Right lobe of liver (tissue), 6 donors: ENCODE results near the gene TMIE. TPM values are rescaled to one million over a fixed set of nuclear protein-coding genes. Genes with fewer than 3 reads are reported as not detected.

Source experiments
- ATAC-seq, 4 donors: fragments of 200-7000 bp; cut with Tn5 transposase; one replicate each; pipeline ENCODE4 v1.9.1; 2020; ENCODE audit warnings: mild to moderate bottlenecking in 4 of 4, moderate library complexity in 4 of 4
- DNase-seq, 3 donors: peaks; one replicate each; pipeline ENCODE4 v3.0.0-alpha.2; 2020
- H3K27ac ChIP-seq, 3 donors: fragments of 200-600 bp; one replicate each; pipeline ENCODE4 v1.8.0; 2022
- H3K27me3 ChIP-seq, 2 donors: fragments of 200-600 bp; one replicate each; pipeline ENCODE4 v1.8.0; 2022
- H3K36me3 ChIP-seq, 4 donors: fragments of 200-600 bp; sonication (generic) in 1 of 4; one replicate each; pipeline versions ENCODE4 v1.5.1 to v1.8.0; 2017 to 2022; ENCODE audit warnings: control low read depth in 1 of 4
- H3K4me1 ChIP-seq, 4 donors: fragments of 200-600 bp; sonication (generic) in 1 of 4; one replicate each; pipeline versions ENCODE4 v1.5.1 to v1.8.0; 2017 to 2022; ENCODE audit warnings: control low read depth in 1 of 4
- H3K4me3 ChIP-seq, 3 donors: fragments of 200-600 bp; one replicate each; pipeline ENCODE4 v1.8.0; 2022
- H3K9me3 ChIP-seq, 4 donors: fragments of 200-600 bp; sonication (generic) in 1 of 4; one replicate each; pipeline versions ENCODE4 v1.5.1 to v1.8.0; 2017 to 2022; ENCODE audit warnings: control low read depth in 1 of 4
- POLR2A ChIP-seq: fragments of 450-650 bp; IDR thresholded peaks from one replicate; pipeline ENCODE4 v1.6.1; 2017; ENCODE audit warnings: antibody characterized with exemption, mild to moderate bottlenecking
- WGBS: methylation state at CpG from one replicate; pipeline ENCODE4 v1.1.6; 2018; ENCODE audit warnings: low coverage, low lambda C conversion rate; ENCODE audit not compliant: insufficient coverage; ENCODE audit errors: missing lambda C conversion rate; 5-methylcytosine and 5-hydroxymethylcytosine counted together
- intact Hi-C, 2 donors: fragments of 100-400 bp; cut with DNase I; formaldehyde crosslinking; loops; one replicate each; pipeline versions ENCODE4 v1.11.2 to v1.14.1; 2022
- total RNA-seq, 6 experiments: library from RNA; depleted of rRNA in 2 of 6; stranded (reverse); fragments of >200 nt in 2 of 6; fragmentation: NEBNext Ultra II Directional in 3 of 6; extraction: Animal tissue kit (Norgen Biotek cat#: 25700) in 3 of 6; gene quantifications; one replicate each; pipeline versions ENCODE4 v1.1.0 to v1.2.4, GENCODE V29; 2016 to 2023
- TF ChIP-seq, protein P1 (sequence below), 4 donors: fragments of 200-600 bp in 3 of 4; fragments of 450-650 bp in 1 of 4; IDR thresholded peaks; one replicate each; pipeline versions ENCODE4 v1.5.1 to v1.8.0; 2016 to 2022; ENCODE audit warnings: antibody characterized with exemption in 4 of 4, mild to moderate bottlenecking in 2 of 4
- donor health status: DM: no; HTN: yes; CAD: no.
- donor health status: DM: no; HTN: no; CAD: no.
- donor health status: DM: no; HTN: no; CAD: no.
- donor health status: DM: no; HTN: yes; CAD: no.
- donor health status: DM: no; HTN: yes; CAD: no.

Gene TMIE
- total RNA-seq, 6 experiments from 2014 or later = 0.21 to 0.79 (median 0.34) TPM

- H3K27me3 ChIP-seq = no peaks in the 10 kb centered on the region
- no peak overlapping the region for H3K27ac ChIP-seq
- DNase-seq (no peak), ATAC-seq (no peak)
- intact Hi-C loops = no loop called here
- TF ChIP-seq POLR2A = no peak
- TF ChIP-seq, protein P1, sequence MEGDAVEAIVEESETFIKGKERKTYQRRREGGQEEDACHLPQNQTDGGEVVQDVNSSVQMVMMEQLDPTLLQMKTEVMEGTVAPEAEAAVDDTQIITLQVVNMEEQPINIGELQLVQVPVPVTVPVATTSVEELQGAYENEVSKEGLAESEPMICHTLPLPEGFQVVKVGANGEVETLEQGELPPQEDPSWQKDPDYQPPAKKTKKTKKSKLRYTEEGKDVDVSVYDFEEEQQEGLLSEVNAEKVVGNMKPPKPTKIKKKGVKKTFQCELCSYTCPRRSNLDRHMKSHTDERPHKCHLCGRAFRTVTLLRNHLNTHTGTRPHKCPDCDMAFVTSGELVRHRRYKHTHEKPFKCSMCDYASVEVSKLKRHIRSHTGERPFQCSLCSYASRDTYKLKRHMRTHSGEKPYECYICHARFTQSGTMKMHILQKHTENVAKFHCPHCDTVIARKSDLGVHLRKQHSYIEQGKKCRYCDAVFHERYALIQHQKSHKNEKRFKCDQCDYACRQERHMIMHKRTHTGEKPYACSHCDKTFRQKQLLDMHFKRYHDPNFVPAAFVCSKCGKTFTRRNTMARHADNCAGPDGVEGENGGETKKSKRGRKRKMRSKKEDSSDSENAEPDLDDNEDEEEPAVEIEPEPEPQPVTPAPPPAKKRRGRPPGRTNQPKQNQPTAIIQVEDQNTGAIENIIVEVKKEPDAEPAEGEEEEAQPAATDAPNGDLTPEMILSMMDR (IDR thresholded peaks at IDR 0.05) = no peak
- no peak overlapping the region for H3K4me3 ChIP-seq
- 50% methylated on average over 4 of the region's 4 CpGs for WGBS
- no peaks in the 10 kb centered on the region for H3K9me3 ChIP-seq
- H3K4me1 ChIP-seq = no peaks in the 10 kb centered on the region
- no peaks in the 10 kb centered on the region for H3K36me3 ChIP-seq
Measured at GRCh38 chr3:46724424-46724823, 23.2 kb downstream of the TMIE start.

- Histone ChIP-seq H3K27ac (no peak overlapping the region), H3K27me3 (no peaks in the 10 kb centered on the region), H3K9me3 (no peaks in the 10 kb centered on the region), H3K36me3 (no peaks in the 10 kb centered on the region), H3K4me1 (no peaks in the 10 kb centered on the region), H3K4me3 (no peak overlapping the region)
- DNase-seq (no peak), ATAC-seq (no peak)
- 62% methylated on average over 6 of the region's 6 CpGs for WGBS
- intact Hi-C loops = no loop called here
- TF ChIP-seq, protein P1 (IDR thresholded peaks at IDR 0.05) = no peak
- no peak for TF ChIP-seq POLR2A
Measured at GRCh38 chr3:46725621-46726314, 24.6 kb downstream of the TMIE start.

GRCh38 chr3:46729038-46729437 lies 27.8 kb downstream of the TMIE start:
- Histone ChIP-seq H3K27me3 (no peaks in the 10 kb centered on the region), H3K27ac (no peak overlapping the region), H3K4me1 (no peaks in the 10 kb centered on the region), H3K4me3 (no peak overlapping the region), H3K36me3 (no peaks in the 10 kb centered on the region), H3K9me3 (no peaks in the 10 kb centered on the region)
- intact Hi-C loops = no loop called here
- WGBS = no CpG with 5 or more reads among the region's 4 CpGs
- TF ChIP-seq POLR2A = no peak
- TF ChIP-seq, protein P1 (IDR thresholded peaks at IDR 0.05) = no peak
- no peak for DNase-seq
- ATAC-seq = no peak

- DNase-seq (no peak), ATAC-seq (no peak)
- Histone ChIP-seq H3K27ac (no peak overlapping the region), H3K27me3 (no peaks in the 10 kb centered on the region), H3K4me3 (no peak overlapping the region), H3K9me3 (no peaks in the 10 kb centered on the region), H3K36me3 (no peaks in the 10 kb centered on the region), H3K4me1 (no peaks in the 10 kb centered on the region)
- no peak for TF ChIP-seq POLR2A
- TF ChIP-seq, protein P1 (IDR thresholded peaks at IDR 0.05) = no peak
- intact Hi-C loops = no loop called here
- WGBS = 76% methylated on average over 2 of the region's 2 CpGs
Measured at GRCh38 chr3:46730819-46731218, 29.6 kb downstream of the TMIE start.
